Uterus (tissue), 4 donors: ENCODE data around the gene KIAA0513. TPM values are rescaled to one million over a fixed set of nuclear protein-coding genes. Genes with fewer than 3 reads are reported as not detected.

Experiments used
- DNase-seq, 2 donors: peaks; one replicate each; pipeline ENCODE4 v3.0.0-alpha.2; 2019 to 2020
- H3K27ac ChIP-seq, 2 donors: fragments of 200-600 bp; sonication (generic); 1 replicate in 1 of 2; 2 replicates in 1 of 2; pipeline ENCODE4 v1.5.1; 2016 to 2018
- H3K27me3 ChIP-seq, 2 donors: fragments of 200-600 bp; sonication (generic); one replicate each; pipeline ENCODE4 v1.5.1; 2018 to 2019; ENCODE audit warnings: control low read depth in 1 of 2
- H3K36me3 ChIP-seq, 2 donors: fragments of 200-600 bp; sonication (generic); one replicate each; pipeline ENCODE4 v1.5.1; 2019; ENCODE audit warnings: control low read depth in 1 of 2
- H3K4me1 ChIP-seq, 2 donors: fragments of 200-600 bp; sonication (generic); one replicate each; pipeline ENCODE4 v1.5.1; 2018 to 2019; ENCODE audit warnings: control low read depth in 1 of 2
- H3K4me3 ChIP-seq, 2 donors: fragments of 200-600 bp; sonication (generic); 1 replicate in 1 of 2; 2 replicates in 1 of 2; pipeline ENCODE4 v1.5.1; 2018 to 2019; ENCODE audit warnings: mild to moderate bottlenecking in 1 of 2
- H3K9me3 ChIP-seq, 2 donors: fragments of 200-600 bp; sonication (generic); one replicate each; pipeline ENCODE4 v1.5.1; 2019; ENCODE audit warnings: control low read depth in 1 of 2
- POLR2A ChIP-seq, 2 donors: fragments of 450-650 bp; IDR thresholded peaks; one replicate each; pipeline ENCODE4 v1.6.1; 2016; ENCODE audit warnings: antibody characterized with exemption in 2 of 2, mild to moderate bottlenecking in 1 of 2, moderate library complexity in 1 of 2
- intact Hi-C: fragments of 100-400 bp; cut with DNase I; formaldehyde crosslinking; loops from one replicate; pipeline ENCODE4 v1.15.1; 2023; ENCODE audit warnings: low total_unique reads
- total RNA-seq, 4 donors: library from RNA; depleted of rRNA in 3 of 4; stranded (reverse); fragments of >200 nt in 3 of 4; gene quantifications; one replicate each; pipeline versions ENCODE4 v1.1.0 to v1.2.4, GENCODE V29; 2014 to 2023
- TF ChIP-seq, protein P1 (sequence below), 4 experiments: fragments of 200-600 bp in 2 of 4; fragments of 450-650 bp in 2 of 4; sonication (generic) in 2 of 4; IDR thresholded peaks; one replicate each; pipeline ENCODE4 v1.5.1; 2016 to 2019; ENCODE audit warnings: antibody characterized with exemption in 4 of 4, mild to moderate bottlenecking in 2 of 4, moderate library complexity in 1 of 4
- donor health status: DM: yes; HTN: yes; CAD: no.

The KIAA0513 gene
- total RNA-seq, 4 donors from 2014 or later: 4.7 to 17.3 (median 9.4) TPM

GRCh38 chr16:85004587-85005205, 22.9 kb upstream of the KIAA0513 start:
- Histone ChIP-seq H3K4me1 (peaks cover 9 to 31% of the 10 kb centered on the region in 2 donors), H3K36me3 (no peaks in the 10 kb centered on the region), H3K9me3 (no peaks in the 10 kb centered on the region), H3K4me3 (no peak overlapping the region), H3K27me3 (no peaks in the 10 kb centered on the region), H3K27ac (peak overlapping the region; percentile 83 to 98)
- TF ChIP-seq, protein P1, sequence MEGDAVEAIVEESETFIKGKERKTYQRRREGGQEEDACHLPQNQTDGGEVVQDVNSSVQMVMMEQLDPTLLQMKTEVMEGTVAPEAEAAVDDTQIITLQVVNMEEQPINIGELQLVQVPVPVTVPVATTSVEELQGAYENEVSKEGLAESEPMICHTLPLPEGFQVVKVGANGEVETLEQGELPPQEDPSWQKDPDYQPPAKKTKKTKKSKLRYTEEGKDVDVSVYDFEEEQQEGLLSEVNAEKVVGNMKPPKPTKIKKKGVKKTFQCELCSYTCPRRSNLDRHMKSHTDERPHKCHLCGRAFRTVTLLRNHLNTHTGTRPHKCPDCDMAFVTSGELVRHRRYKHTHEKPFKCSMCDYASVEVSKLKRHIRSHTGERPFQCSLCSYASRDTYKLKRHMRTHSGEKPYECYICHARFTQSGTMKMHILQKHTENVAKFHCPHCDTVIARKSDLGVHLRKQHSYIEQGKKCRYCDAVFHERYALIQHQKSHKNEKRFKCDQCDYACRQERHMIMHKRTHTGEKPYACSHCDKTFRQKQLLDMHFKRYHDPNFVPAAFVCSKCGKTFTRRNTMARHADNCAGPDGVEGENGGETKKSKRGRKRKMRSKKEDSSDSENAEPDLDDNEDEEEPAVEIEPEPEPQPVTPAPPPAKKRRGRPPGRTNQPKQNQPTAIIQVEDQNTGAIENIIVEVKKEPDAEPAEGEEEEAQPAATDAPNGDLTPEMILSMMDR (IDR thresholded peaks at IDR 0.05): no peak
- no peak for TF ChIP-seq POLR2A (IDR thresholded peaks at IDR 0.05)
- intact Hi-C loops: no loop called here
- peak; percentile 53 to 69 for DNase-seq

- H3K27me3 ChIP-seq: no peaks in the 10 kb centered on the region
- peak in 1 of 2 donors; percentile 54 for TF ChIP-seq POLR2A (IDR thresholded peaks at IDR 0.05)
- TF ChIP-seq, protein P1 (IDR thresholded peaks at IDR 0.05): no peak
- no peaks in the 10 kb centered on the region for H3K9me3 ChIP-seq
- no peaks in the 10 kb centered on the region for H3K36me3 ChIP-seq
- DNase-seq: peak; percentile 57 to 74
- intact Hi-C loops: no loop called here
- no peak overlapping the region for H3K4me3 ChIP-seq
- H3K27ac ChIP-seq: peak overlapping the region; percentile 83 to 98
- peaks cover 9 to 38% of the 10 kb centered on the region in 2 donors for H3K4me1 ChIP-seq
Measured at GRCh38 chr16:85005285-85006069, 22.1 kb upstream of the KIAA0513 start.

GRCh38 chr16:85006639-85007038, 21.0 kb upstream of the KIAA0513 start:
- Histone ChIP-seq H3K36me3 (no peaks in the 10 kb centered on the region), H3K27ac (peak overlapping the region; percentile 83 to 98), H3K4me1 (peaks cover 9 to 39% of the 10 kb centered on the region in 2 donors), H3K9me3 (no peaks in the 10 kb centered on the region), H3K27me3 (no peaks in the 10 kb centered on the region), H3K4me3 (no peak overlapping the region)
- DNase-seq: no peak
- intact Hi-C loops: no loop called here
- no peak for TF ChIP-seq POLR2A (IDR thresholded peaks at IDR 0.05)
- TF ChIP-seq, protein P1 (IDR thresholded peaks at IDR 0.05): no peak

GRCh38 chr16:85007496-85008214, 19.9 kb upstream of the KIAA0513 start:
- H3K36me3 ChIP-seq: no peaks in the 10 kb centered on the region
- no peak for TF ChIP-seq POLR2A (IDR thresholded peaks at IDR 0.05)
- TF ChIP-seq, protein P1 (IDR thresholded peaks at IDR 0.05): no peak
- H3K4me3 ChIP-seq: no peak overlapping the region
- peaks cover 9 to 38% of the 10 kb centered on the region in 2 donors for H3K4me1 ChIP-seq
- intact Hi-C loops: no loop called here
- DNase-seq: no peak
- no peaks in the 10 kb centered on the region for H3K9me3 ChIP-seq
- H3K27me3 ChIP-seq: no peaks in the 10 kb centered on the region
- H3K27ac ChIP-seq: peak overlapping the region in 1 of 2 donors; percentile 98
